Chondrocyte (in vitro differentiated cells): ENCODE results near the gene MAP3K5. TPM values are rescaled to one million over a fixed set of nuclear protein-coding genes. Genes with fewer than 3 reads are reported as not detected.

Experiments
- DNase-seq: peaks from one replicate; pipeline ENCODE4 v3.0.0; 2021; ENCODE audit warnings: mixed read lengths, low spot score
- H3K27ac Mint-ChIP-seq: one replicate; pipeline ENCODE4 v1.8.0; 2021; ENCODE audit warnings: mild to moderate bottlenecking, moderate library complexity, mixed read lengths; ENCODE audit not compliant: unreplicated experiment
- H3K27me3 Mint-ChIP-seq: 2 replicates; pipeline ENCODE4 v1.8.0; 2021; ENCODE audit warnings: low read depth, mixed read lengths
- H3K36me3 Mint-ChIP-seq: 2 replicates; pipeline ENCODE4 v1.8.0; 2021; ENCODE audit warnings: low read depth, mixed read lengths
- H3K4me1 Mint-ChIP-seq: 2 replicates; pipeline ENCODE4 v1.8.0; 2021; ENCODE audit warnings: low read depth, mild to moderate bottlenecking, mixed read lengths
- H3K4me3 Mint-ChIP-seq: one replicate; pipeline ENCODE4 v1.8.0; 2021; ENCODE audit warnings: mild to moderate bottlenecking, moderate library complexity, mixed read lengths; ENCODE audit not compliant: unreplicated experiment
- H3K9me3 Mint-ChIP-seq: 2 replicates; pipeline ENCODE4 v1.8.0; 2021; ENCODE audit warnings: low read depth, mixed read lengths
- total RNA-seq: library from RNA; stranded (reverse); gene quantifications from 3 replicates; pipeline ENCODE4 v1.2.1, GENCODE V29; 2021
- TF ChIP-seq, protein P1 (sequence below): fragments of 200-600 bp; sonication (generic); IDR thresholded peaks from 2 replicates; pipeline ENCODE4 v1.5.0; 2021; ENCODE audit warnings: antibody characterized with exemption, mild to moderate bottlenecking, moderate library complexity

MAP3K5 gene
- total RNA-seq, 1 donor from 2014 or later = 4.6 TPM

DNA sequence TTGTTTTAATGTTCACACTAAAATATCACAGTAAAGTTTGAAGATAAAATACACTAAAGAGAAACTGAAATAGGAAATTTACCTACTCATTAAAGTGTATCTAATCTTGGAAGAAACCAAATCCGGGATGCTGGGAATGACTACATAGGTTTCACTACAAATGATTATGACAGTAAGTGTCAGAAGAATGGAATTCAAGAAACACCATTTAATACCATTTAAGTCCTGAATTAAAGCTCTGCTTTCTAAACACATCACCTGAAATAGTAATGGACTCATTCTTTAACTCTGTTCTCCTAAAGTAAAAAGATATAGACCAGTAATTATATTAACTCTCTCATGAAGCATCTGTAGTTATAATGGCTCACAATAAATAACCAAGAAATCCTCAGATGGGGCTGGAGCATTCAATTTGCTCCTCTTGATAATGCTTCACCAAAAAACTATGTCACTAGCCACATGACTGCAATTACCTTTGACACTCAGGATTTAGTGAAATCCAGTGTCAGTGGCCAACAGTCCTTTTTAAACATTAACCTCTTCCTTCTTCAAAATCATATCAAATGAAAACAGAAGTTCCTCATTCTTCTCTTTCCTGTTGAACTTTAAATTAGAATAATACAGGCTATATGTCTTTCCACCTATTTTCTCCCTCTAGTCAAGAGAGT, 283.4 kb downstream of the MAP3K5 start:
- no peak for DNase-seq
- H3K9me3 Mint-ChIP-seq = no peaks in the 10 kb centered on the region
- H3K4me3 Mint-ChIP-seq = no peak overlapping the region
- no peaks in the 10 kb centered on the region for H3K36me3 Mint-ChIP-seq
- H3K27ac Mint-ChIP-seq = no peak overlapping the region
- H3K4me1 Mint-ChIP-seq = no peaks in the 10 kb centered on the region
- TF ChIP-seq, protein P1, sequence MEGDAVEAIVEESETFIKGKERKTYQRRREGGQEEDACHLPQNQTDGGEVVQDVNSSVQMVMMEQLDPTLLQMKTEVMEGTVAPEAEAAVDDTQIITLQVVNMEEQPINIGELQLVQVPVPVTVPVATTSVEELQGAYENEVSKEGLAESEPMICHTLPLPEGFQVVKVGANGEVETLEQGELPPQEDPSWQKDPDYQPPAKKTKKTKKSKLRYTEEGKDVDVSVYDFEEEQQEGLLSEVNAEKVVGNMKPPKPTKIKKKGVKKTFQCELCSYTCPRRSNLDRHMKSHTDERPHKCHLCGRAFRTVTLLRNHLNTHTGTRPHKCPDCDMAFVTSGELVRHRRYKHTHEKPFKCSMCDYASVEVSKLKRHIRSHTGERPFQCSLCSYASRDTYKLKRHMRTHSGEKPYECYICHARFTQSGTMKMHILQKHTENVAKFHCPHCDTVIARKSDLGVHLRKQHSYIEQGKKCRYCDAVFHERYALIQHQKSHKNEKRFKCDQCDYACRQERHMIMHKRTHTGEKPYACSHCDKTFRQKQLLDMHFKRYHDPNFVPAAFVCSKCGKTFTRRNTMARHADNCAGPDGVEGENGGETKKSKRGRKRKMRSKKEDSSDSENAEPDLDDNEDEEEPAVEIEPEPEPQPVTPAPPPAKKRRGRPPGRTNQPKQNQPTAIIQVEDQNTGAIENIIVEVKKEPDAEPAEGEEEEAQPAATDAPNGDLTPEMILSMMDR = no peak
- H3K27me3 Mint-ChIP-seq = peaks cover 5% of the 10 kb centered on the region

Other genes starting within 250 kb of the MAP3K5 start
- 0.17 to 1.1 TPM (median 0.77 TPM) in 3 replicates for gene MAP7, start 242.1 kb downstream of the MAP3K5 start, total RNA-seq
- 6.2 to 7.0 TPM (median 6.8 TPM) in 3 replicates for gene PEX7, start 30.1 kb upstream of the MAP3K5 start, total RNA-seq
- not detected in 3 replicates for gene SLC35D3, start 129.8 kb upstream of the MAP3K5 start, total RNA-seq